HCT116 (cell line): Measurements from ENCODE around the gene BRAP.

ENCODE experiments used
- CTCF ChIP-seq, 3 experiments: fragments of 200-600 bp in 1 of 3; sonication (generic) in 1 of 3; IDR thresholded peaks in 2 of 3; conservative IDR thresholded peaks in 1 of 3; 2 replicates each; pipeline ENCODE4 v1.5.1; 2012 to 2017; ENCODE audit warnings: low read depth in 2 of 3, low read length in 2 of 3, antibody characterized with exemption in 1 of 3, borderline replicate concordance in 1 of 3, control low read depth in 1 of 3, mild to moderate bottlenecking in 1 of 3, mixed read lengths in 1 of 3, mixed run types in 1 of 3, moderate library complexity in 1 of 3; ENCODE audit not compliant: insufficient read depth in 1 of 3
- MAX ChIP-seq: IDR thresholded peaks from 2 replicates; pipeline ENCODE4 v1.6.1; 2012
- ZFX ChIP-seq: fragments of 450-650 bp; IDR thresholded peaks from 2 replicates; pipeline ENCODE4 v1.6.1; 2017
- ZNF274 ChIP-seq: fragments of 200-500 bp; sonication (Bioruptor generic); IDR thresholded peaks from 2 replicates; pipeline ENCODE4 v1.6.1; 2014; ENCODE audit warnings: mild to moderate bottlenecking, low read depth, low read length, inconsistent platforms

- TF ChIP-seq MAX, result no peak
- no peak for TF ChIP-seq ZNF274
- TF ChIP-seq CTCF (IDR thresholded peaks at IDR 0.05 in 2 of 3, conservative IDR thresholded peaks at IDR 0.05 in 1 of 3; ENCODE audit: borderline replicate concordance in 1 of 3, insufficient read depth in 1 of 3, low read depth in 2 of 3, low read length in 2 of 3), result no peak
- no peak for TF ChIP-seq ZFX
Measured at GRCh38 chr12:111635524-111635923, 50.2 kb downstream of the BRAP start.
